ENCODE data around the gene ELOVL2.

DNA sequence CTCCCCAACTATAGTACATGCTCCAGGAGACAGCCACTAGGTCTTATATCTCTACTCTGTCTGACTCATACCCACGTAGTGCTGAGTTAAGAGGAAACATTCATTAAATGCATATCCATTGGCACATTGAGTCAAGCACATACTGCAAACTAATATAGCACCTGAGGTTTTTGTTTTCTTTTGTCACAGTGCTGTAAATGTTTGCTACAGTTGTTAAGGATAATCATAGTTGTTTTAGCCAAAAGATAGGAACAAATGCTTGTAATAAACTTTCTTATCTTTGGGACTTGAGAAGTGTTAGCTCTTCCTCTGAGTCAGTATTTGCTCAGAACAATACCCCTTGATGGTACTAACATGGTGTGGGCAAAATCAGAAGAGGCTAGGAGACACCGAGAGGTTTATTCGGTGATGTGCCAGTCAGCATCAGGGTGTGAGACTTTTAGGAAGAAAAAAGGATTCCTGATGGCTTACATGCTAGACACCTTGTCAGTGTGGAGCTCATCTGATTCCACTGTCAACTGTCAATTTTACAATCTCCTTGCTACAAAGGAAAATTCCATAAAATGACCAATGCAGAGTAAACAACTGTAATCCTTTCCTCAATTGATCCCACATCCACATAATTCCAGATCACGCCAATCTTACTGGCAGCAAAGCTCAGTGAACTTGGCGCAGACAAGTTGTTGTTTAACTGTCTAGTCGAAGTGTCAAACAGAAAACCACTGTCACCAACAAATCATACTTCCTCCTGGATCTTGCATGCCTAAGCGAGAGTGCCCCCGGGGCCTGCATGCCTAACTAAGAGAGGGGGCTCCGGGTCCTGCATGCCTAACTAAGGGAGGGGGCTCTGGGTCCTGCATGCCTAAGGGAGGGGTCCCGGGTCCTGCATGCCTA, 36.1 kb downstream of the ELOVL2 start:
- TF ChIP-seq EZH2 (IDR thresholded peaks at IDR 0.05; ENCODE audit: borderline replicate concordance, low read depth, low read length, severe bottlenecking) = no peak
- TF ChIP-seq, protein P1, sequence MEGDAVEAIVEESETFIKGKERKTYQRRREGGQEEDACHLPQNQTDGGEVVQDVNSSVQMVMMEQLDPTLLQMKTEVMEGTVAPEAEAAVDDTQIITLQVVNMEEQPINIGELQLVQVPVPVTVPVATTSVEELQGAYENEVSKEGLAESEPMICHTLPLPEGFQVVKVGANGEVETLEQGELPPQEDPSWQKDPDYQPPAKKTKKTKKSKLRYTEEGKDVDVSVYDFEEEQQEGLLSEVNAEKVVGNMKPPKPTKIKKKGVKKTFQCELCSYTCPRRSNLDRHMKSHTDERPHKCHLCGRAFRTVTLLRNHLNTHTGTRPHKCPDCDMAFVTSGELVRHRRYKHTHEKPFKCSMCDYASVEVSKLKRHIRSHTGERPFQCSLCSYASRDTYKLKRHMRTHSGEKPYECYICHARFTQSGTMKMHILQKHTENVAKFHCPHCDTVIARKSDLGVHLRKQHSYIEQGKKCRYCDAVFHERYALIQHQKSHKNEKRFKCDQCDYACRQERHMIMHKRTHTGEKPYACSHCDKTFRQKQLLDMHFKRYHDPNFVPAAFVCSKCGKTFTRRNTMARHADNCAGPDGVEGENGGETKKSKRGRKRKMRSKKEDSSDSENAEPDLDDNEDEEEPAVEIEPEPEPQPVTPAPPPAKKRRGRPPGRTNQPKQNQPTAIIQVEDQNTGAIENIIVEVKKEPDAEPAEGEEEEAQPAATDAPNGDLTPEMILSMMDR (IDR thresholded peaks at IDR 0.05; ENCODE audit: borderline replicate concordance, extremely low read depth, low read length, poor library complexity, severe bottlenecking) = no peak

Data from DND-41 (cell line).